Thoracic aorta endothelial cell (primary cell): Measurements from ENCODE around the gene SLC17A1. TPM values are rescaled to one million over a fixed set of nuclear protein-coding genes. Genes with fewer than 3 reads are reported as not detected.

ENCODE experiments used
- total RNA-seq: library from RNA; depleted of rRNA; stranded (reverse); fragments of >200 nt; gene quantifications from 2 replicates; pipeline ENCODE4 v1.2.3, GENCODE V29; 2012

SLC17A1 gene, protein sequence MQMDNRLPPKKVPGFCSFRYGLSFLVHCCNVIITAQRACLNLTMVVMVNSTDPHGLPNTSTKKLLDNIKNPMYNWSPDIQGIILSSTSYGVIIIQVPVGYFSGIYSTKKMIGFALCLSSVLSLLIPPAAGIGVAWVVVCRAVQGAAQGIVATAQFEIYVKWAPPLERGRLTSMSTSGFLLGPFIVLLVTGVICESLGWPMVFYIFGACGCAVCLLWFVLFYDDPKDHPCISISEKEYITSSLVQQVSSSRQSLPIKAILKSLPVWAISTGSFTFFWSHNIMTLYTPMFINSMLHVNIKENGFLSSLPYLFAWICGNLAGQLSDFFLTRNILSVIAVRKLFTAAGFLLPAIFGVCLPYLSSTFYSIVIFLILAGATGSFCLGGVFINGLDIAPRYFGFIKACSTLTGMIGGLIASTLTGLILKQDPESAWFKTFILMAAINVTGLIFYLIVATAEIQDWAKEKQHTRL
- total RNA-seq = not detected in 2 replicates

DNA sequence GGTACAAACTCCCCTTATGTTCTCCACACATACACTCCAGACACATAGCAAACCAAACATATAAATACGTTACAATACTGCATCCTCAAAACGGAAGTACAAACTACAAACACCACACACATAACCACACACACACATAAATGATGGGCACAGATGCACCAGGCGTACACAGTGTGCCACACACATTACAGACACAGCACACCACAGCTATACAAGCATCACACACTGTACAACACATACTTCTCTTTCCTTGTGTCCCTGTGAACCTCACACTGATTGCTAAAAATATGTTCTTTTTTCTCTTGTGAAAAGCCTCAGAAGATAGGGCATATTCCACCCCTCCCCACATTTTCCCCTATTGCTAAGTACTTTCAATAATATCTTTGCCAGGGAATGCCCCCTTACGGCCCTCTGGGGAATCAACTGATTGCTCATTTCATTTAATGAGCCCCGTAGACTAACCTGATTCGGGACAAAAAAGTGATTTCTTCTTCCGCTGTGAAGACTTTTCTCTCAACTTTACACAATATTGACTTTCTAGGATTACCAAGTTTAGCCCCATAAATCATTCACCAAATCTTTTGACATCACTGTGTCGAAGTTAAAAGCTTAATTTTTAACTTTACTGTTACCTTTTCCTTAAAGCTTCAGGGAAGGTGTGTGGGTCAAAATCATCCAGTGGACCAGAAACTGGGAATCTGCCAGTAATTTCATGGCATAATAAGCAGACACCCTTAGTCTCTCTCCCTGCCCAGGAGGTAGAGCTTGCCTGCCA is at the start of gene SLC17A1:
Gene SLC17A1 (minus strand): TSS at position 521 of the 775 bp plus-strand sequence. CDS start 1,495 bp downstream, outside the sequence.

DNA sequence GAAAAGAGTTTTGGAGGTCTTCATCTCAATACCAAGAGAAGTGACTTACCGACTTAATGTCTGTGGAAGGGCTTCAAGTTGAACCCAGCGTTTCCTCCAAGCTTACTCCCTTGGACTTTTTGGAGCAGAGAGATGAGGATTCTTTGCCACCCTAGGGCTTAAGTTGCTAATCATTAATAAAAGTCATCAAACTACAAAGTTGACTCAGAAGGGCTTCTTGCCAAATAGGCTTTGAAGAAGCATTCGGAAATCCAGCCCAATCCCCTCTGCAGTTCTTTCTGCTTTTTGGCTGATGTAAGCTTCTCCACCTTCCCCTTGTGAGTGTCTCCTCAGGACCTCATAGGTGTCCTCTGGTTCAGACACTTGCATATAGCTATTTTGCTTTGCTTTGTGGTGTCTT is 42.3 kb upstream of the SLC17A1 start, which contains the start of gene SLC17A3:
Gene SLC17A3 (minus strand): TSS at position 126 of the 400 bp plus-strand sequence. CDS start 5,856 bp downstream, outside the sequence.

DNA sequence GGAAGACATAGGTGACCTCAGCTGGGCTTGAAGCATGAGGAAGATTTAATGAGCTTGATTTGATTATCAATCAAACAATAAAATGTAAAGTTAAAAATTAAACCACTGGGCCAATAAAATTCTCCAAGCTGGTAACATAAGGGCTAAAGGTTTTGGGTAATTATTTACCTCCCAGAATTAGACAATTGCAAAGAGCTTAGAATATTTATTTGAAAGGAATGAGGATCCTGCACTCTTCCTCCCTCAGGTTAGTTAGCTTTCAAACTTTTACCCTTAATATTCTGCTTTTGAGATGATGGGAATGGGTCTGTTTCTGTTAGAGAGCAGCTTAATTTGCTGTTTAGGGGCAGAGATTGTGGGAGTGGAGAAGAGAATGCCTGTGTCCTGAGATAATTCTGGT is 77.3 kb downstream of the SLC17A1 start, which contains the start of gene SLC17A4:
Gene SLC17A4 (plus strand): TSS at position 208 of the 400 bp plus-strand sequence. CDS start 7,221 bp downstream, outside the sequence.

Other genes with a start within 250 kb of the SLC17A1 start
- 0.13 TPM in 1 of 2 replicates, not detected in the other for gene SCGN, start 179.8 kb downstream of the SLC17A1 start, total RNA-seq
- not detected in 2 replicates for gene SLC17A4, start 77.3 kb downstream of the SLC17A1 start, total RNA-seq
- not detected in 2 replicates for gene SLC17A3, start 42.2 kb upstream of the SLC17A1 start, total RNA-seq
- not detected in 2 replicates for gene SLC17A2, start 98.6 kb upstream of the SLC17A1 start, total RNA-seq
- gene TRIM38, start 130.8 kb upstream of the SLC17A1 start, total RNA-seq = 12.3 and 13.3 TPM in 2 replicates